Fibroblast of lung (primary cell): Measurements from ENCODE around the gene SEPTIN5. TPM values are rescaled to one million over a fixed set of nuclear protein-coding genes. Genes with fewer than 3 reads are reported as not detected.

ENCODE experiments used
- DNase-seq, 2 donors: peaks; one replicate each; pipeline versions ENCODE4 v3.0.0 to v3.0.0-alpha.2; 2010; ENCODE audit warnings: low read depth in 2 of 2
- H2AFZ ChIP-seq: 2 replicates; pipeline ENCODE4 v1.5.1; 2012; ENCODE audit warnings: low read length, control low read depth, inconsistent platforms
- H3K27ac ChIP-seq: 2 replicates; pipeline ENCODE4 v1.5.1; 2011; ENCODE audit warnings: low read length, control low read depth; ENCODE audit not compliant: insufficient read depth
- H3K27me3 ChIP-seq: 2 replicates; pipeline ENCODE4 v1.5.1; 2011; ENCODE audit warnings: mild to moderate bottlenecking, low read length; ENCODE audit not compliant: control insufficient read depth, insufficient read depth
- H3K36me3 ChIP-seq: 2 replicates; pipeline ENCODE4 v1.5.1; 2011; ENCODE audit warnings: low read length; ENCODE audit not compliant: control insufficient read depth, insufficient read depth
- H3K4me1 ChIP-seq: 2 replicates; pipeline ENCODE4 v1.5.1; 2011; ENCODE audit warnings: low read length; ENCODE audit not compliant: control insufficient read depth, insufficient read depth; ENCODE audit errors: extremely low read depth
- H3K4me2 ChIP-seq: 2 replicates; pipeline ENCODE4 v1.5.1; 2011; ENCODE audit warnings: low read length, control low read depth; ENCODE audit not compliant: insufficient read depth; ENCODE audit errors: extremely low read depth
- H3K4me3 ChIP-seq, 4 experiments: fragments of 200-600 bp in 1 of 4; sonication (generic) in 1 of 4; replicated peaks in 1 of 4; 2 replicates each; pipeline ENCODE4 v1.5.1; 2011 to 2016; ENCODE audit warnings: low read length in 4 of 4, low read depth in 3 of 4, mild to moderate bottlenecking in 3 of 4, control low read depth in 2 of 4, inconsistent platforms in 1 of 4, mixed read lengths in 1 of 4; ENCODE audit not compliant: insufficient read depth in 1 of 4; ENCODE audit errors: control extremely low read depth in 1 of 4
- H3K79me2 ChIP-seq: 2 replicates; pipeline ENCODE4 v1.5.1; 2012; ENCODE audit warnings: mild to moderate bottlenecking, low read length, inconsistent platforms; ENCODE audit not compliant: control insufficient read depth, insufficient read depth
- H3K9ac ChIP-seq: 2 replicates; pipeline ENCODE4 v1.5.1; 2011; ENCODE audit warnings: mild to moderate bottlenecking, low read length, control low read depth; ENCODE audit not compliant: insufficient read depth
- H3K9me3 ChIP-seq: 2 replicates; pipeline ENCODE4 v1.5.1; 2012; ENCODE audit warnings: low read depth, low read length; ENCODE audit not compliant: control insufficient read depth, insufficient read depth
- H4K20me1 ChIP-seq: 2 replicates; pipeline ENCODE4 v1.5.1; 2011; ENCODE audit warnings: low read length; ENCODE audit not compliant: control insufficient read depth, insufficient read depth; ENCODE audit errors: extremely low read depth
- CTCF ChIP-seq, 2 donors: IDR thresholded peaks in 1 of 2; conservative IDR thresholded peaks in 1 of 2; 1 replicate in 1 of 2; 2 replicates in 1 of 2; pipeline ENCODE4 v1.5.1; 2011 to 2012; ENCODE audit warnings: low read length in 2 of 2, control low read depth in 1 of 2, inconsistent platforms in 1 of 2, low read depth in 1 of 2, mild to moderate bottlenecking in 1 of 2
- EZH2 ChIP-seq: IDR thresholded peaks from 2 replicates; pipeline ENCODE4 v1.5.1; 2012; ENCODE audit warnings: low read length, control low read depth, mild to moderate bottlenecking; ENCODE audit errors: missing control alignments
- polyA plus RNA-seq, 2 donors: library from polyadenylated mRNA; depleted of rRNA in 1 of 2; stranded (reverse) in 1 of 2; unstranded in 1 of 2; fragments of >200 nt; gene quantifications; 2 replicates each; pipeline ENCODE4 v1.2.1, GENCODE V29; 2011 to 2012; ENCODE audit warnings: missing spikeins in 1 of 2
- total RNA-seq: library from RNA; depleted of rRNA; stranded (reverse); fragments of >200 nt; gene quantifications from 2 replicates; pipeline ENCODE4 v1.2.1, GENCODE V29; 2014

Gene SEPTIN5
- total and polyA plus RNA-seq, 2 donors (not counting 1 experiment from before 2014, with no cell fraction given): 14.5 to 25.8 TPM

GRCh38 chr22:19747551-19747950, 33.2 kb downstream of the SEPTIN5 start:
- H3K27me3 ChIP-seq: peaks cover 3% of the 10 kb centered on the region
- no peak overlapping the region for H2AFZ ChIP-seq
- H3K9ac ChIP-seq: no peak overlapping the region
- no peak overlapping the region for H3K4me3 ChIP-seq
- H3K36me3 ChIP-seq: no peaks in the 10 kb centered on the region
- no peak overlapping the region for H3K4me2 ChIP-seq
- no peak for DNase-seq
- H3K9me3 ChIP-seq: no peaks in the 10 kb centered on the region
- no peaks in the 10 kb centered on the region for H3K4me1 ChIP-seq
- no peaks in the 10 kb centered on the region for H4K20me1 ChIP-seq
- TF ChIP-seq CTCF (conservative IDR thresholded peaks at IDR 0.05 in 1 of 2, IDR thresholded peaks at IDR 0.05 in 1 of 2; ENCODE audit: low read depth in 1 of 2, low read length in 2 of 2) (no peak), EZH2 (no peak)
- no peaks in the 10 kb centered on the region for H3K79me2 ChIP-seq
- H3K27ac ChIP-seq: no peak overlapping the region

GRCh38 chr22:19748139-19748538, 33.8 kb downstream of the SEPTIN5 start:
- Histone ChIP-seq H4K20me1 (no peaks in the 10 kb centered on the region), H3K4me3 (no peak overlapping the region), H3K9me3 (no peaks in the 10 kb centered on the region), H3K27ac (no peak overlapping the region), H3K79me2 (no peaks in the 10 kb centered on the region), H2AFZ (no peak overlapping the region), H3K27me3 (peaks cover 6% of the 10 kb centered on the region), H3K36me3 (no peaks in the 10 kb centered on the region), H3K9ac (no peak overlapping the region), H3K4me2 (no peak overlapping the region), H3K4me1 (no peaks in the 10 kb centered on the region)
- TF ChIP-seq CTCF (conservative IDR thresholded peaks at IDR 0.05 in 1 of 2, IDR thresholded peaks at IDR 0.05 in 1 of 2; ENCODE audit: low read depth in 1 of 2, low read length in 2 of 2): no peak
- no peak for TF ChIP-seq EZH2
- DNase-seq: no peak

GRCh38 chr22:19748991-19749664, 34.8 kb downstream of the SEPTIN5 start:
- Histone ChIP-seq H2AFZ (no peak overlapping the region), H3K36me3 (no peaks in the 10 kb centered on the region), H3K4me3 (no peak overlapping the region), H3K27me3 (peaks cover 16% of the 10 kb centered on the region), H3K9ac (no peak overlapping the region), H3K27ac (no peak overlapping the region), H3K79me2 (no peaks in the 10 kb centered on the region), H3K4me2 (no peak overlapping the region), H4K20me1 (no peaks in the 10 kb centered on the region), H3K4me1 (no peaks in the 10 kb centered on the region), H3K9me3 (no peaks in the 10 kb centered on the region)
- DNase-seq: no peak
- no peak for TF ChIP-seq EZH2
- TF ChIP-seq CTCF (conservative IDR thresholded peaks at IDR 0.05 in 1 of 2, IDR thresholded peaks at IDR 0.05 in 1 of 2; ENCODE audit: low read depth in 1 of 2, low read length in 2 of 2): no peak
